CD4-positive, alpha-beta memory T cell (primary cell): Measurements from ENCODE around the gene ZNF492. TPM values are rescaled to one million over a fixed set of nuclear protein-coding genes. Genes with fewer than 3 reads are reported as not detected.

Experiments
- CTCF ChIA-PET: fragments of 350-600 bp; sonication (Branson Sonifier 250); formaldehyde crosslinking; loops from one replicate; lab custom pipeline; 2021; ENCODE audit warnings: inconsistent platforms; ENCODE audit not compliant: partially characterized antibody; lab: Charles Lee
- POLR2A ChIA-PET: fragments of 350-600 bp; sonication (Branson Sonifier 250); formaldehyde crosslinking; loops from one replicate; lab custom pipeline; 2021; ENCODE audit not compliant: partially characterized antibody; lab: Charles Lee
- DNase-seq, 5 donors: peaks; one replicate each; pipeline versions ENCODE4 v3.0.0 to v3.0.0-alpha.2; 2020 to 2022; ENCODE audit warnings: mixed read lengths in 1 of 5
- H3K27ac ChIP-seq: one replicate; pipeline ENCODE4 v1.7.0; 2013; ENCODE audit warnings: low read depth, low read length
- H3K27me3 ChIP-seq: 2 replicates; pipeline ENCODE4 v1.7.0; 2013; ENCODE audit warnings: mild to moderate bottlenecking, low read length, moderate library complexity; ENCODE audit not compliant: insufficient read depth
- H3K36me3 ChIP-seq: 2 replicates; pipeline ENCODE4 v1.7.0; 2013; ENCODE audit warnings: mild to moderate bottlenecking, low read length, moderate library complexity; ENCODE audit not compliant: insufficient read depth
- H3K4me1 ChIP-seq: 2 replicates; pipeline ENCODE4 v1.7.0; 2013; ENCODE audit warnings: mild to moderate bottlenecking, low read length, moderate library complexity; ENCODE audit not compliant: insufficient read depth
- H3K4me3 ChIP-seq, 2 donors: one replicate each; pipeline ENCODE4 v1.7.0; 2013; ENCODE audit warnings: low read length in 2 of 2, mild to moderate bottlenecking in 1 of 2
- H3K9me3 ChIP-seq, 2 donors: one replicate each; pipeline ENCODE4 v1.7.0; 2013; ENCODE audit warnings: low read length in 2 of 2, control low read depth in 1 of 2; ENCODE audit not compliant: control insufficient read depth in 1 of 2
- H3K27ac Mint-ChIP-seq, 7 donors: one replicate each; pipeline ENCODE4 v1.8.0; 2020 to 2021; ENCODE audit warnings: mixed read lengths in 7 of 7, mild to moderate bottlenecking in 6 of 7, inconsistent platforms in 3 of 7, moderate library complexity in 3 of 7
- H3K27me3 Mint-ChIP-seq, 2 donors: one replicate each; pipeline ENCODE4 v1.8.0; 2020 to 2021; ENCODE audit warnings: mixed read lengths in 2 of 2
- H3K36me3 Mint-ChIP-seq, 2 donors: one replicate each; pipeline ENCODE4 v1.8.0; 2020 to 2021; ENCODE audit warnings: mixed read lengths in 2 of 2, inconsistent platforms in 1 of 2, mild to moderate bottlenecking in 1 of 2
- H3K4me1 Mint-ChIP-seq, 4 donors: one replicate each; pipeline ENCODE4 v1.8.0; 2020 to 2021; ENCODE audit warnings: mixed read lengths in 4 of 4, mild to moderate bottlenecking in 1 of 4
- H3K4me3 Mint-ChIP-seq, 8 donors: one replicate each; pipeline ENCODE4 v1.8.0; 2020 to 2021; ENCODE audit warnings: mixed read lengths in 8 of 8, mild to moderate bottlenecking in 7 of 8, moderate library complexity in 6 of 8, inconsistent platforms in 3 of 8
- H3K9me3 Mint-ChIP-seq, 8 donors: one replicate each; pipeline ENCODE4 v1.8.0; 2020 to 2021; ENCODE audit warnings: mixed read lengths in 8 of 8, mild to moderate bottlenecking in 5 of 8, inconsistent platforms in 3 of 8, moderate library complexity in 1 of 8
- intact Hi-C: fragments of 100-400 bp; cut with micrococcal nuclease; formaldehyde crosslinking; loops from one replicate; pipeline ENCODE4 v1.15.1; 2023
- polyA plus RNA-seq, 2 donors: library from polyadenylated mRNA; unstranded; fragments of 300-500 nt; fragmentation: Illumina TruSeq; gene quantifications; one replicate each; pipeline ENCODE4 v1.2.3, GENCODE V29; 2021
- total RNA-seq, 2 experiments: library from RNA; stranded (reverse); gene quantifications; one replicate each; pipeline ENCODE4 v1.2.3, GENCODE V29; 2021

Gene ZNF492
- total and polyA plus RNA-seq, 4 experiments from 2014 or later, result 0.08 to 0.64 (median 0.64) TPM; not detected in 1

- CTCF ChIA-PET, result interaction anchor here (0.9 kb wide), 1 partner anchor 9 kb away, joined by 4 read pairs; no protein-coding TSS in a partner anchor
These were observed 14.8 kb upstream of the ZNF492 start for GRCh38 chr19:22619371-22619770.

GRCh38 chr19:22619932-22620331, 14.2 kb upstream of the ZNF492 start:
- no peak overlapping the region for H3K4me3 Mint-ChIP-seq
- H3K9me3 ChIP-seq, result no peaks in the 10 kb centered on the region
- H3K27me3 Mint-ChIP-seq, result peaks cover 6 to 10% of the 10 kb centered on the region in 2 donors
- ChIA-PET CTCF (no interaction called here), POLR2A (no interaction called here)
- H3K27me3 ChIP-seq, result no peaks in the 10 kb centered on the region
- H3K36me3 ChIP-seq, result no peaks in the 10 kb centered on the region
- no peak overlapping the region for H3K27ac Mint-ChIP-seq
- peaks cover 0 to 2% (median 0%) of the 10 kb centered on the region in 4 donors for H3K4me1 Mint-ChIP-seq
- H3K36me3 Mint-ChIP-seq, result peaks cover 3 to 4% of the 10 kb centered on the region in 2 donors
- intact Hi-C loops, result no loop called here
- peaks cover 2 to 24% (median 14%) of the 10 kb centered on the region in 8 donors for H3K9me3 Mint-ChIP-seq
- no peak overlapping the region for H3K4me3 ChIP-seq
- no peaks in the 10 kb centered on the region for H3K4me1 ChIP-seq
- H3K27ac ChIP-seq, result no peak overlapping the region
- DNase-seq, result no peak

More at GRCh38 chr19:22619371-22619770, 14.8 kb upstream of the ZNF492 start:
- POLR2A ChIA-PET, result no interaction called here
- H3K27me3 Mint-ChIP-seq, result peaks cover 6 to 10% of the 10 kb centered on the region in 2 donors
- no peaks in the 10 kb centered on the region for H3K9me3 ChIP-seq
- no peak overlapping the region for H3K4me3 ChIP-seq
- no peaks in the 10 kb centered on the region for H3K36me3 ChIP-seq
- no peaks in the 10 kb centered on the region for H3K4me1 ChIP-seq
- H3K4me3 Mint-ChIP-seq, result no peak overlapping the region
- H3K4me1 Mint-ChIP-seq, result peaks cover 0 to 2% (median 0%) of the 10 kb centered on the region in 4 donors
- H3K36me3 Mint-ChIP-seq, result peaks cover 3 to 4% of the 10 kb centered on the region in 2 donors
- no peaks in the 10 kb centered on the region for H3K27me3 ChIP-seq
- intact Hi-C loops, result no loop called here
- no peak overlapping the region for H3K27ac ChIP-seq
- H3K27ac Mint-ChIP-seq, result no peak overlapping the region
- H3K9me3 Mint-ChIP-seq, result peaks cover 2 to 22% (median 14%) of the 10 kb centered on the region in 8 donors
- no peak for DNase-seq

GRCh38 chr19:22620401-22620800, 13.7 kb upstream of the ZNF492 start:
- no peak overlapping the region for H3K4me3 Mint-ChIP-seq
- Histone ChIP-seq H3K4me1 (no peaks in the 10 kb centered on the region), H3K9me3 (no peaks in the 10 kb centered on the region), H3K27ac (no peak overlapping the region), H3K27me3 (no peaks in the 10 kb centered on the region), H3K4me3 (no peak overlapping the region), H3K36me3 (no peaks in the 10 kb centered on the region)
- peaks cover 6 to 10% of the 10 kb centered on the region in 2 donors for H3K27me3 Mint-ChIP-seq
- H3K36me3 Mint-ChIP-seq, result peaks cover 3 to 4% of the 10 kb centered on the region in 2 donors
- H3K9me3 Mint-ChIP-seq, result peaks cover 2 to 22% (median 12%) of the 10 kb centered on the region in 8 donors
- POLR2A ChIA-PET, result no interaction called here
- peaks cover 0 to 2% (median 0%) of the 10 kb centered on the region in 4 donors for H3K4me1 Mint-ChIP-seq
- CTCF ChIA-PET, result no interaction called here
- intact Hi-C loops, result no loop called here
- no peak overlapping the region for H3K27ac Mint-ChIP-seq
- DNase-seq, result no peak

- POLR2A ChIA-PET, result no interaction called here
- peaks cover 3 to 4% of the 10 kb centered on the region in 2 donors for H3K36me3 Mint-ChIP-seq
These were observed 13.2 kb upstream of the ZNF492 start for GRCh38 chr19:22620912-22621311.

GRCh38 chr19:22622020-22622419, 12.1 kb upstream of the ZNF492 start:
- intact Hi-C loops, result no loop called here
- Mint-ChIP-seq H3K9me3 (peaks cover 2 to 21% (median 6%) of the 10 kb centered on the region in 8 donors), H3K4me3 (no peak overlapping the region), H3K36me3 (peaks cover 3 to 4% of the 10 kb centered on the region in 2 donors), H3K27me3 (peaks cover 6 to 10% of the 10 kb centered on the region in 2 donors), H3K27ac (no peak overlapping the region), H3K4me1 (peaks cover 0 to 2% (median 0%) of the 10 kb centered on the region in 4 donors)
- POLR2A ChIA-PET, result no interaction called here
- CTCF ChIA-PET, result no interaction called here
- H3K4me3 ChIP-seq, result no peak overlapping the region
- H3K4me1 ChIP-seq, result no peaks in the 10 kb centered on the region
- no peaks in the 10 kb centered on the region for H3K27me3 ChIP-seq
- H3K36me3 ChIP-seq, result no peaks in the 10 kb centered on the region
- no peak overlapping the region for H3K27ac ChIP-seq
- no peak for DNase-seq
- no peaks in the 10 kb centered on the region for H3K9me3 ChIP-seq

More at GRCh38 chr19:22620912-22621311, 13.2 kb upstream of the ZNF492 start:
- Mint-ChIP-seq H3K9me3 (peaks cover 2 to 25% (median 10%) of the 10 kb centered on the region in 8 donors), H3K4me3 (no peak overlapping the region), H3K27ac (no peak overlapping the region), H3K4me1 (peaks cover 0 to 2% (median 0%) of the 10 kb centered on the region in 4 donors), H3K27me3 (peaks cover 6 to 10% of the 10 kb centered on the region in 2 donors)
- Histone ChIP-seq H3K9me3 (no peaks in the 10 kb centered on the region), H3K36me3 (no peaks in the 10 kb centered on the region), H3K4me1 (no peaks in the 10 kb centered on the region), H3K27ac (no peak overlapping the region), H3K4me3 (no peak overlapping the region), H3K27me3 (no peaks in the 10 kb centered on the region)
- CTCF ChIA-PET, result no interaction called here
- no peak for DNase-seq
- intact Hi-C loops, result no loop called here

- H3K4me1 ChIP-seq, result no peaks in the 10 kb centered on the region
- no peak overlapping the region for H3K27ac ChIP-seq
- Mint-ChIP-seq H3K9me3 (peaks cover 2 to 19% (median 6%) of the 10 kb centered on the region in 8 donors), H3K27ac (no peak overlapping the region), H3K4me3 (no peak overlapping the region), H3K36me3 (peaks cover 3 to 4% of the 10 kb centered on the region in 2 donors), H3K27me3 (peaks cover 6 to 10% of the 10 kb centered on the region in 2 donors), H3K4me1 (peaks cover 0 to 2% (median 0%) of the 10 kb centered on the region in 4 donors)
- CTCF ChIA-PET, result no interaction called here
- no peak overlapping the region for H3K4me3 ChIP-seq
- DNase-seq, result no peak
- intact Hi-C loops, result no loop called here
- POLR2A ChIA-PET, result no interaction called here
- H3K9me3 ChIP-seq, result no peaks in the 10 kb centered on the region
- no peaks in the 10 kb centered on the region for H3K27me3 ChIP-seq
- no peaks in the 10 kb centered on the region for H3K36me3 ChIP-seq
These were observed 11.0 kb upstream of the ZNF492 start for GRCh38 chr19:22622901-22623840.

GRCh38 chr19:22623841-22624221, 10.3 kb upstream of the ZNF492 start:
- intact Hi-C loops, result no loop called here
- Histone ChIP-seq H3K27ac (no peak overlapping the region), H3K27me3 (no peaks in the 10 kb centered on the region), H3K4me3 (no peak overlapping the region), H3K4me1 (no peaks in the 10 kb centered on the region), H3K9me3 (no peaks in the 10 kb centered on the region), H3K36me3 (no peaks in the 10 kb centered on the region)
- Mint-ChIP-seq H3K4me1 (peaks cover 0 to 2% (median 0%) of the 10 kb centered on the region in 4 donors), H3K4me3 (no peak overlapping the region), H3K36me3 (peaks cover 3% of the 10 kb centered on the region in 2 donors), H3K9me3 (peaks cover 2 to 17% (median 6%) of the 10 kb centered on the region in 8 donors), H3K27me3 (peaks cover 5 to 9% of the 10 kb centered on the region in 2 donors), H3K27ac (no peak overlapping the region)
- ChIA-PET POLR2A (no interaction called here), CTCF (no interaction called here)
- DNase-seq, result no peak
